Glutamatergic neuron (in vitro differentiated cells): ENCODE data around the gene TMEM190. TPM values are rescaled to one million over a fixed set of nuclear protein-coding genes. Genes with fewer than 3 reads are reported as not detected.
"Not testable (repeated sequence)": the region's sequence is repeated elsewhere in the genome, so short reads cannot be mapped to it uniquely, and the experiment has no call there.

Source experiments
- DNase-seq: peaks from one replicate; pipeline ENCODE4 v3.0.0; 2022
- H3K27ac Mint-ChIP-seq: one replicate; pipeline ENCODE4 v1.8.0; 2020; ENCODE audit warnings: mild to moderate bottlenecking, mixed read lengths, inconsistent platforms; ENCODE audit not compliant: unreplicated experiment
- H3K27me3 Mint-ChIP-seq: one replicate; pipeline ENCODE4 v1.8.0; 2020; ENCODE audit warnings: mild to moderate bottlenecking, moderate library complexity, mixed read lengths, inconsistent platforms; ENCODE audit not compliant: unreplicated experiment
- H3K36me3 Mint-ChIP-seq: one replicate; pipeline ENCODE4 v1.8.0; 2020; ENCODE audit warnings: mild to moderate bottlenecking, mixed read lengths, inconsistent platforms; ENCODE audit not compliant: unreplicated experiment
- H3K4me1 Mint-ChIP-seq: one replicate; pipeline ENCODE4 v1.8.0; 2020; ENCODE audit warnings: mild to moderate bottlenecking, low read depth, mixed read lengths, inconsistent platforms; ENCODE audit not compliant: unreplicated experiment
- H3K4me3 Mint-ChIP-seq: one replicate; pipeline ENCODE4 v1.8.0; 2020; ENCODE audit warnings: mild to moderate bottlenecking, mixed read lengths, inconsistent platforms; ENCODE audit not compliant: unreplicated experiment
- H3K9me3 Mint-ChIP-seq: one replicate; pipeline ENCODE4 v1.8.0; 2020; ENCODE audit warnings: mild to moderate bottlenecking, moderate library complexity, mixed read lengths, inconsistent platforms; ENCODE audit not compliant: unreplicated experiment
- total RNA-seq: library from RNA; stranded (reverse); fragmentation: NEBNext Ultra II Directional; extraction: Animal tissue kit (Norgen Biotek cat#: 25700); gene quantifications from one replicate; pipeline ENCODE4 v1.2.1, GENCODE V29; 2021; ENCODE audit not compliant: unreplicated experiment
- TF ChIP-seq, protein P1 (sequence below): fragments of 200-600 bp; sonication (generic); IDR thresholded peaks from one replicate; pipeline ENCODE4 v1.5.0; 2021; ENCODE audit not compliant: partially characterized antibody, unreplicated experiment

The TMEM190 gene
- total RNA-seq, 1 donor from 2014 or later = 3.7 TPM

DNA sequence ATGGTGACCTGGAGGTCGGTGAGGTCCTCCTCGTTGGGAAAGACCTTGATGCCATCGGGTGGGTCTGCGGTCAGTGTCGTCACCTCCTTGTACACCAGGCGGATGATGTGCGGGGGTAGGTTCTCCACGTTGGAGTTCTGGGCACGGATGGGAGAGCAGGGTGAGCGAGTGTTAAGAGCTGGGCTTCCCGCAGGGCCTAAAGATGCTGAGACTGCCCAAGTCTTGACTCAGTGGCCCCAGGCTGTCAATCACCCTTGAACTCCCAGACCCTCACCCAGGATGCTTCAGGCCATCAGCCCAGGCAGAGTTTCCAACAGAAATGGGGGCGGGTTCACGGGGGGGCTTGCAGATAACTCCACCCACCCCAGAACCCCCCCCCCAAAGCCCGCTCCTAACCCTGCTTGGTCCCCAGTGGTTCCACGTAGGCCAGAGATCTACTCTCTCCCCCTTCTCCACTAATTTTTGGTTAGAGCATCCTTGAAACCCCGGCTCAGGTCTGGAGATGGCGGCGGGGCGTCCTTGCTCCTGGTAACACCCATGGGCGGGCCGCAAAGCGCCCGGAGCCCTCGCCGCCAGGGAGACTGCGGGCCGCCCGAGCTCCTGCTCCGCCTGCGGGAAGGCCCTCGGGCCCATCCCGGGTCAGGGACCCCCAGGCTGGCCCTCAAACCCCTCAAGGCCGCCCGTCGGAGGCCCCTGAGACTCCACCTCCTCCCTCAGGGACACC lies 30.4 kb downstream of the TMEM190 start:
- H3K36me3 Mint-ChIP-seq = peaks cover 12% of the 10 kb centered on the region
- H3K4me1 Mint-ChIP-seq = peaks cover 15% of the 10 kb centered on the region
- peak; percentile 41 for DNase-seq
- peaks cover 24% of the 10 kb centered on the region for H3K9me3 Mint-ChIP-seq
- peak overlapping the region; percentile 88 for H3K4me3 Mint-ChIP-seq
- TF ChIP-seq, protein P1, sequence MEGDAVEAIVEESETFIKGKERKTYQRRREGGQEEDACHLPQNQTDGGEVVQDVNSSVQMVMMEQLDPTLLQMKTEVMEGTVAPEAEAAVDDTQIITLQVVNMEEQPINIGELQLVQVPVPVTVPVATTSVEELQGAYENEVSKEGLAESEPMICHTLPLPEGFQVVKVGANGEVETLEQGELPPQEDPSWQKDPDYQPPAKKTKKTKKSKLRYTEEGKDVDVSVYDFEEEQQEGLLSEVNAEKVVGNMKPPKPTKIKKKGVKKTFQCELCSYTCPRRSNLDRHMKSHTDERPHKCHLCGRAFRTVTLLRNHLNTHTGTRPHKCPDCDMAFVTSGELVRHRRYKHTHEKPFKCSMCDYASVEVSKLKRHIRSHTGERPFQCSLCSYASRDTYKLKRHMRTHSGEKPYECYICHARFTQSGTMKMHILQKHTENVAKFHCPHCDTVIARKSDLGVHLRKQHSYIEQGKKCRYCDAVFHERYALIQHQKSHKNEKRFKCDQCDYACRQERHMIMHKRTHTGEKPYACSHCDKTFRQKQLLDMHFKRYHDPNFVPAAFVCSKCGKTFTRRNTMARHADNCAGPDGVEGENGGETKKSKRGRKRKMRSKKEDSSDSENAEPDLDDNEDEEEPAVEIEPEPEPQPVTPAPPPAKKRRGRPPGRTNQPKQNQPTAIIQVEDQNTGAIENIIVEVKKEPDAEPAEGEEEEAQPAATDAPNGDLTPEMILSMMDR = no peak
- peak overlapping the region; percentile 60 for H3K27ac Mint-ChIP-seq
- peaks cover 22% of the 10 kb centered on the region for H3K27me3 Mint-ChIP-seq

DNA sequence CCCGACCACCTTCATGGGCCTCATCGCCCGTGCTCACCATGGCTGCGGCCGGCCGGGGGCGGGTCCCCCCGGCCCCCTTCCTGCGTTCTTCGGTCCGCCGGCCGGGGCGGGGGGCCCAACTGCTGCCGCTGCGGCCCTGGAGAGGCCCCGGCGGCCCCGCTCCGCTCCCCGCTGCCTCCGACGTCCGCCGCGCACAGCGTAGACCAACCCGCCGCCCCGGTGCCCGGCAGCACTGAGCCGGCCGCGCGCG lies 30.8 kb downstream of the TMEM190 start, which contains the start of gene UBE2S:
Gene UBE2S, minus strand, starts transcription at position 239 of the 250 bp plus-strand sequence. Its CDS starts 199 bp downstream, at position 40.
- Mint-ChIP-seq H3K27ac (peak within 1 kb of the TSS; percentile 94), H3K9me3 (peaks cover 24% of the 10 kb centered on the region), H3K4me1 (peaks cover 13% of the 10 kb centered on the region), H3K4me3 (peak within 1 kb of the TSS; percentile 88), H3K27me3 (peaks cover 22% of the 10 kb centered on the region), H3K36me3 (peaks cover 12% of the 10 kb centered on the region)
- DNase-seq = not testable (repeated sequence)

DNA sequence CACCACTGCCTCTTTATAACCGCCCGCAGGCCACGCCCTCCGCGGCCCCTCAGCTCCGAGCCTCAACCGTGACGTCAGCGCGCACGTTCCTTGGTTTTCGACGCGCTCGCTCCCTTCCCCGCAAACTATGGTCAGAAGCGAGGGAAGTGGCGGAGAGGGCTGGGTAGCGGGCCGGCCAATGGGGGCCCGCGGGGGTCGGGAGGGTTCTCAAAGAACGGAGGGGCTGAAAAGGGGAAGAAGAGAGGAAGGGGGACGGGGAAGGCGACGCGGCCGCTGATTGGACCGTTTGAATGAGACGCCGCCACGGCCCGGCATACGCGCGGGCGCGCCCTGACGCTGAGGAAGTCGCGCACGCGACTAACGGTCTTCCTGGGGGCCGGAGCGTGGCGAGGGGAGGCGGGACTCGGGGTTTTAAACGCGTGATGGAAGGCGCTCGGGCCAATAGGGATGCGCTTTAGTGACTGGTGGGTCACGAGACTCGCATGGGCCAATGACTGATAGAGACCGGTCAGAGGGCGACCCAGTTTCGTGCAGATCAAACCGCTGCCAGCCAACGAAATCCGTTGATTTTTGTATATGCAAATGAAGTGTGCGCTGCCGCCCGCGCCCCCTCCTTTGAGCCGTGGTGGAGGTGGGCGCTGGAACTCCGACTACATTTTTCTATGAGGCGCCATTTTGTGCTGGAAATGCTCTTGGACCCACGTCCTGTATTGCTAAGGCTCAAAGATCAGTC lies 31.3 kb downstream of the TMEM190 start:
- Mint-ChIP-seq H3K4me3 (peak overlapping the region; percentile 86), H3K4me1 (peaks cover 13% of the 10 kb centered on the region), H3K27ac (peak overlapping the region; percentile 94), H3K27me3 (peaks cover 22% of the 10 kb centered on the region), H3K9me3 (peaks cover 24% of the 10 kb centered on the region), H3K36me3 (peaks cover 12% of the 10 kb centered on the region)
- peak; percentile 96 for DNase-seq
- TF ChIP-seq, protein P1 = no peak

DNA sequence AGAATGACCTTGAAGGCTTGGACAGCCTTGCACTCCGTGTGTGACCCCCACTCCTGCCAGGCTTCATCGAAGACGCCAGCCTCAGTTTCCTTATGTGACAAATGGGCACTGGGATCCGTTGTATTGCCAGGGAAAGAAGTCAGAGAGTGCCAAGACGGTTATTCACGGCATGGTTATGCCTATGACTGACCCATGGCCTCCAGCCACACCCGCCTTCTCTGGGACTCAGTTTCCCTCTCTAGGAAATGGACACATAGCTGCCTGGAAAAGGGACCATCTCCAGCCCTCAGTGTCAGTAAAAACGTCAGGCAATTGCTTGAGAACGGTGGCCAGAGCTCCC lies 31.9 kb downstream of the TMEM190 start:
- Mint-ChIP-seq H3K27ac (peak overlapping the region; percentile 94), H3K4me3 (peak overlapping the region; percentile 86), H3K4me1 (peaks cover 13% of the 10 kb centered on the region), H3K27me3 (peaks cover 24% of the 10 kb centered on the region), H3K36me3 (peaks cover 12% of the 10 kb centered on the region), H3K9me3 (peaks cover 24% of the 10 kb centered on the region)
- TF ChIP-seq, protein P1 = no peak
- no peak for DNase-seq

DNA sequence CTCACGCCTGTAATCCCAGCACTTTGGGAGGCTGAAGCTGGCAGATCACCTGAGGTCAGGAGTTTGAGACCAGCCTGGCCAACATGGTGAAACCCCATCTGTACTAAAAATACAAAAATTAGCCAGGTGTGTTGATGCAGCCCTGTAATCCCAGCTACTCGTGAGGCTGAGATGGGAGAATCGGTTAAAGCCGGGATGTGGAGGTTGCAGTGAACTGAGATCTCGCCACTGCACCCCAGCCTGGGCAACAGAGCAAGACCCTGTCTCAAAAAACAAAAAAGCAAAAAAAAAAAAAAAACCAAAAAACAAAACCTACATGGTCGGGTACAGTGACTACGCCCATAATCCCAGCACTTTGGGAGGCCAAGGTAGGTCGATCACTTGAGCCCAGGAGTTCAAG lies 32.6 kb downstream of the TMEM190 start:
- Mint-ChIP-seq H3K4me1 (peaks cover 13% of the 10 kb centered on the region), H3K9me3 (peaks cover 26% of the 10 kb centered on the region), H3K27me3 (peaks cover 24% of the 10 kb centered on the region), H3K36me3 (peaks cover 12% of the 10 kb centered on the region)
- not testable (repeated sequence) for H3K4me3 Mint-ChIP-seq, H3K27ac Mint-ChIP-seq, DNase-seq

DNA sequence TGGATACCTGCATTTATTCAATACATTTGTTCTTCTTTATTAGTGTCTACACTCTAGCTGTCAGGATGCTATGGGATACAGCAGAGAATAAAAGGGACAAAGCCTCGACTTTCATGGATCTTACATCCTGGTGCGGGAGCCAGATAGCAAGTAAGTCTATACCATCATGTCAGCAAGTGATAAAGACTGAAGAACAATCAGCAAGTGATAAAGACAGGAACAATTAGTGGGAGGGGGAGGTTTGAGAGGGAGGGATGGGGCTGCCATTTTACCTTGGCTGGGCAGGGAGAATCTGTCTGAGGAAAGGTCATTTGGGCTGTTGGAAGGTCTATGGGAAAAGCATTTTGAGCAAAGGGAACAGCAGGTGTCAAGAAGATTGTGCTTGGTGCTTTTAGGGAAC lies 33.5 kb downstream of the TMEM190 start:
- no peak overlapping the region for H3K4me3 Mint-ChIP-seq
- TF ChIP-seq, protein P1 = no peak
- H3K36me3 Mint-ChIP-seq = peaks cover 12% of the 10 kb centered on the region
- H3K27ac Mint-ChIP-seq = no peak overlapping the region
- no peak for DNase-seq
- peaks cover 26% of the 10 kb centered on the region for H3K9me3 Mint-ChIP-seq
- peaks cover 24% of the 10 kb centered on the region for H3K27me3 Mint-ChIP-seq
- peaks cover 13% of the 10 kb centered on the region for H3K4me1 Mint-ChIP-seq
